Stimulated activated naive CD8-positive, alpha-beta T cell treated with anti-CD3 and anti-CD28 coated beads, Interleukin-15, amount 100 ng/mL, for 72 hours (primary cell): ENCODE data around the gene GBP5.
"Not testable (repeated sequence)": the region's sequence is repeated elsewhere in the genome, so short reads cannot be mapped to it uniquely, and the experiment has no call there.

Source experiments
- ATAC-seq: fragments of 150-1000 bp; cut with Tn5 transposase; 2 replicates; pipeline ENCODE4 v1.10.0; 2021; ENCODE audit warnings: mild to moderate bottlenecking, moderate library complexity
- DNase-seq, 2 donors: peaks; one replicate each; pipeline ENCODE4 v3.0.0; 2021 to 2022
- H3K27ac Mint-ChIP-seq, 2 donors: one replicate each; pipeline ENCODE4 v1.8.0; 2022; ENCODE audit warnings: mild to moderate bottlenecking in 2 of 2, mixed read lengths in 2 of 2, moderate library complexity in 2 of 2
- H3K27me3 Mint-ChIP-seq: one replicate; pipeline ENCODE4 v1.8.0; 2022; ENCODE audit warnings: mixed read lengths
- H3K4me1 Mint-ChIP-seq: one replicate; pipeline ENCODE4 v1.8.0; 2022; ENCODE audit warnings: mild to moderate bottlenecking, mixed read lengths
- H3K4me3 Mint-ChIP-seq, 2 donors: one replicate each; pipeline ENCODE4 v1.8.0; 2022; ENCODE audit warnings: mild to moderate bottlenecking in 2 of 2, mixed read lengths in 2 of 2, moderate library complexity in 1 of 2
- H3K9me3 Mint-ChIP-seq, 2 donors: one replicate each; pipeline ENCODE4 v1.8.0; 2022; ENCODE audit warnings: mixed read lengths in 2 of 2

Gene GBP5

DNA sequence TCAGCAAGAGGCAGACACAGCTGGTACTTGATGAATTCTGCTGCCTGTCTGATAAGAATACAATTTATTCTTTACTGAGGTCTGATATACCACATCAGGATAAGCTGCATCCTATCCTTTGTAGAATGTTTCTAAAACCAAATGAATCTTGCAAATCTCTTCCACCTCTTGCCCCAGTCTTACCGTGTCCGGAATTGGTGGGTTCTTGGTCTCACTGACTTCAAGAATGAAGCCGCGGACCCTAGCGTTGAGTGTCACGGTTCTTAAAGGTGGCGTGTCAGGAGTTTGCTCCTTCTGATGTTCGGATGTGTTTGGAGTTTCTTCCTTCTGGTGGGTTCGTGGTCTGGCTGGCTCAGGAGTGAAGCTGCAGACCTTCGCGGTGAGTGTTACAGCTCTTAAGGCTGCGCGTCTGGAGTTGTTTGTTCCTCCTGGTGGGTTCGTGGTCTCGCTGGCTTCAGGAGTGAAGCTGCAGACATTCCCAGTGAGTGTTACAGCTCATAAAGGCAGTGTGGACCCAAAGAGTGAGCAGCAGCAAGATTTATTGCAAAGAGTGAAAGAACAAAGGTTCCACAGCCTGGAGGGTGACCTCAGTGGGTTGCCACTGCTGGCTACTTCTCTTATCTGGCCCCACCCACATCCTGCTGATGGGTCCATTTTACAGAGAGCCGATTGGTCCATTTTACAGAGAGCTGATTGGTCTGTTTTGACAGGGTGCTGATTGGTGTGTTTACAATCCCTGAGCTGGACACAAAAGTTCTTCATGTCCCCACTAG is at the start of gene GBP5:
Gene GBP5, minus strand, starts transcription at position 592 of the 773 bp plus-strand sequence. CDS start 3,305 bp downstream, outside the sequence.
- ATAC-seq: peak; percentile 88
- peak within 1 kb of the TSS; percentile 99 to 100 for H3K4me3 Mint-ChIP-seq
- H3K27me3 Mint-ChIP-seq, H3K9me3 Mint-ChIP-seq: not testable (repeated sequence)
- peak; percentile 77 to 85 for DNase-seq
- peak within 1 kb of the TSS; percentile 98 to 100 for H3K27ac Mint-ChIP-seq
- peaks cover 64% of the 10 kb centered on the region for H3K4me1 Mint-ChIP-seq

- Mint-ChIP-seq H3K27me3 (no peaks in the 10 kb centered on the region), H3K4me3 (no peak overlapping the region), H3K27ac (peak overlapping the region in 1 of 2 donors; percentile 55), H3K4me1 (peaks cover 9% of the 10 kb centered on the region), H3K9me3 (peaks cover 51 to 75% of the 10 kb centered on the region in 2 donors)
- DNase-seq (no peak), ATAC-seq (no peak)
Measured at GRCh38 chr1:89322402-89322801, 49.7 kb upstream of the GBP5 start.

- no peak for DNase-seq
- Mint-ChIP-seq H3K4me3 (no peak overlapping the region), H3K27ac (peak overlapping the region in 1 of 2 donors; percentile 51), H3K9me3 (peaks cover 35 to 39% of the 10 kb centered on the region in 2 donors), H3K27me3 (no peaks in the 10 kb centered on the region), H3K4me1 (peaks cover 40% of the 10 kb centered on the region)
- no peak for ATAC-seq
Measured at GRCh38 chr1:89312572-89312971, 39.9 kb upstream of the GBP5 start.

- Mint-ChIP-seq H3K9me3 (peaks cover 26 to 32% of the 10 kb centered on the region in 2 donors), H3K27me3 (no peaks in the 10 kb centered on the region), H3K4me3 (peak overlapping the region; percentile 3 to 31), H3K4me1 (peaks cover 40% of the 10 kb centered on the region), H3K27ac (peak overlapping the region; percentile 63 to 96)
- ATAC-seq (no peak), DNase-seq (no peak)
Measured at GRCh38 chr1:89311757-89312156, 39.1 kb upstream of the GBP5 start.

- Mint-ChIP-seq H3K4me1 (peaks cover 44% of the 10 kb centered on the region), H3K4me3 (peak overlapping the region; percentile 31 to 77), H3K9me3 (peaks cover 26 to 32% of the 10 kb centered on the region in 2 donors), H3K27ac (peak overlapping the region; percentile 96 to 99), H3K27me3 (no peaks in the 10 kb centered on the region)
- DNase-seq: no peak
- peak; percentile 37 for ATAC-seq
Measured at GRCh38 chr1:89310976-89311375, 38.3 kb upstream of the GBP5 start.

DNA sequence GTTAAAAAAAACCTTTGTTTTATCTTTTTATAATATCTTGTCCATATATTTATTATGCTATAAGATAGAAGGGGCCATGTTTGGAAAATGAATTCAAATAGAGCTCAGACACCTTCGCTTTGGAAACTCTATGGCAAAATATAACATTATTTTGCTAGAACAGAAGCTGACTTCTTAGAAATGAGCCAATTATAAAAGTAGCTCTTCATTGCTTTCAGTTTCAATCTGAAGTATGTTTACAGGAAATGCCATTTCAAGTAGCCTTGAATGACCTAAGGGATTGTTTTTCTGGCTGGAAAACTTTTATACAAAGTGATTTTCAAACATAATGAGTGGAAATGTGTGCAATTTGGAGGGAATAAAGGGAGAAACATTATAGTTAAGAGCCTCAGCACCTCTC is 37.8 kb upstream of the GBP5 start:
- ATAC-seq: peak; percentile 81
- peaks cover 48% of the 10 kb centered on the region for H3K4me1 Mint-ChIP-seq
- peak overlapping the region; percentile 96 to 99 for H3K27ac Mint-ChIP-seq

GRCh38 chr1:89309828-89310227 is 37.2 kb upstream of the GBP5 start:
- H3K9me3 Mint-ChIP-seq: peaks cover 26 to 27% of the 10 kb centered on the region in 2 donors
- peak overlapping the region; percentile 31 to 77 for H3K4me3 Mint-ChIP-seq
- H3K27ac Mint-ChIP-seq: peak overlapping the region; percentile 96 to 99
- H3K27me3 Mint-ChIP-seq: no peaks in the 10 kb centered on the region
- DNase-seq (no peak), ATAC-seq (peak; percentile 54)
- peaks cover 55% of the 10 kb centered on the region for H3K4me1 Mint-ChIP-seq

More for the DNA sequence above, 37.8 kb upstream of the GBP5 start:
- Mint-ChIP-seq H3K9me3 (peaks cover 26 to 32% of the 10 kb centered on the region in 2 donors), H3K27me3 (no peaks in the 10 kb centered on the region), H3K4me3 (peak overlapping the region; percentile 31 to 77)
- no peak for DNase-seq

- Mint-ChIP-seq H3K27me3 (no peaks in the 10 kb centered on the region), H3K9me3 (peaks cover 14% of the 10 kb centered on the region in 2 donors), H3K27ac (peak overlapping the region in 1 of 2 donors; percentile 28), H3K4me3 (no peak overlapping the region), H3K4me1 (peaks cover 48% of the 10 kb centered on the region)
- DNase-seq: no peak
- ATAC-seq: no peak
Measured at GRCh38 chr1:89306273-89306672, 33.6 kb upstream of the GBP5 start.

- peaks cover 40% of the 10 kb centered on the region for H3K4me1 Mint-ChIP-seq
- no peak for ATAC-seq
- H3K9me3 Mint-ChIP-seq: peaks cover 9 to 14% of the 10 kb centered on the region in 2 donors
- no peak overlapping the region for H3K4me3 Mint-ChIP-seq
- H3K27ac Mint-ChIP-seq: no peak overlapping the region
- no peaks in the 10 kb centered on the region for H3K27me3 Mint-ChIP-seq
- DNase-seq: no peak
Measured at GRCh38 chr1:89305493-89305892, 32.8 kb upstream of the GBP5 start.

- Mint-ChIP-seq H3K4me3 (no peak overlapping the region), H3K27ac (no peak overlapping the region)
- ATAC-seq: no peak
Measured at GRCh38 chr1:89304572-89305230, 32.0 kb upstream of the GBP5 start.

DNA sequence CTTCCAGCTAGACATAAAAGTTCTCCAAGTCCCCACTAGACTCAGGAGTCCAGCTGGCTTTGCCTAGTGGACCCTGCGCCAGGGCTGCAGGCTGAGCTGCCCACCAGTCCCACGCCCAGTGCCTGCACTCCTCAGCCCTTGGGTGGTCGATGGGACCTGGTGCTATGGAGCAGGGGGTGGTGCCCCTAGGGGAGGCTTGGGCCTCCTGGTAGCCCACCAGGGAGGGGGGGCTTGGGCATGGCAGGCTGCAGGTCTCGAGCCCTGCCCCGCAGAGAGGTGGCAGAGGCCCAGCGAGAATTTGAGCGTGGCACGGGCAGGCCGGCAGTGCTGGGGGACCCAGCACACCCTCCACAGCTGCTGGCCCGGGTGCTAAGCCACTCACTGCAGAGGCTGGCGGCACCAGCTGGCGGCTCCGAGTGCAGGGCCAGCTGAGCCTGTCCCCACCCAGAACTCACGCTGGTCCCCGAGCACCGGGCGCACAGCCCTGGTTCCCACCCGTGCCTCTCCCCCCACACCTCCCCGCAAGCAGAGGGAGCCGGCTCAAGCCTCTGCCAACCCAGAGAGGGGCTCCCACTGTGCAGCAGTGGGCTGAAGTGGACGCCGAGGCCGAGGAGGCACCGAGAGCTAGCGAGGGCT is 30.2 kb upstream of the GBP5 start:
- H3K9me3 Mint-ChIP-seq: peaks cover under 1 to 8% of the 10 kb centered on the region in 2 donors
- ATAC-seq (no peak), DNase-seq (no peak)
- no peaks in the 10 kb centered on the region for H3K27me3 Mint-ChIP-seq
- peaks cover 46% of the 10 kb centered on the region for H3K4me1 Mint-ChIP-seq
- no peak overlapping the region for H3K27ac Mint-ChIP-seq
- no peak overlapping the region for H3K4me3 Mint-ChIP-seq

More at GRCh38 chr1:89304572-89305230, 32.0 kb upstream of the GBP5 start:
- H3K27me3 Mint-ChIP-seq: no peaks in the 10 kb centered on the region
- peaks cover 9 to 12% of the 10 kb centered on the region in 2 donors for H3K9me3 Mint-ChIP-seq
- no peak for DNase-seq
- H3K4me1 Mint-ChIP-seq: peaks cover 40% of the 10 kb centered on the region

DNA sequence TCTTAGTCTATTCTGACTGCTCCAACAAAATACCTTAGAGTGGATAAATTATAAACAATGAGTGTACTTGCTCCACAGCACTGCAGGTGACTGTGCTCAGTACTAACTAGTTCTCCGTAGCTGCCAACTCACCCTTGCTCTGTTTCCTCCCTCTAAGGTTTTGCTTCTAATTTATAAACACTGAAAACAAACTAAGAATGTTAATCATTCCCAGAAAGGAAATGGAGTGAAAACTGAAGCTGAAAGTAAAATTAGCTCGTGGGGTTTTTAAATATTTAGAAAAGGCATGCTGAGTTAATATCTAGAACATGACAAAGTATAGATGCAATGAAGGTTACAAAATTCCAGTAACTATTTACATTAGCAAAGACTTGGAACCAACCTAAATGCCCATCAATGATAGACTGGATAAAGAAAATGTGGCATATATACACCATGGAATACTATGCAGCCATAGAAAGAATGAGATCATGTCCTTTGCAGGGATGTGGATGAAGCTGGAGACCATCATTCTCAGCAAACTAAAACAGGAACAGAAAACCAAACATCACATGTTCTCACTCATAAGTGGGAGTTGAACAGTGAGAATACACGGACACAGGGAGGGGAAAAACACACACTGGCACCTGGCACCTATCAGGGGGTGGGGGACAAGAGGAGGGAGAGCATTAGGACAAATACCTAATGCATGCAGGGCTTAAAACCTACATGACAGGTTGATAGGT is 27.2 kb upstream of the GBP5 start:
- Mint-ChIP-seq H3K27ac (peak overlapping the region; percentile 6 to 91), H3K4me3 (peak overlapping the region in 1 of 2 donors; percentile 51), H3K4me1 (peaks cover 61% of the 10 kb centered on the region)
- not testable (repeated sequence) for H3K9me3 Mint-ChIP-seq, H3K27me3 Mint-ChIP-seq
- peak; percentile 96 for ATAC-seq
- DNase-seq: peak in 1 of 2 donors; percentile 49

- no peaks in the 10 kb centered on the region for H3K27me3 Mint-ChIP-seq
- H3K4me1 Mint-ChIP-seq: peaks cover 71% of the 10 kb centered on the region
- peak overlapping the region; percentile 38 to 51 for H3K4me3 Mint-ChIP-seq
- no peak overlapping the region for H3K27ac Mint-ChIP-seq
- H3K9me3 Mint-ChIP-seq: peaks cover 2 to 8% of the 10 kb centered on the region in 2 donors
- no peak for DNase-seq
- ATAC-seq: peak; percentile 70
Measured at GRCh38 chr1:89298461-89298860, 25.8 kb upstream of the GBP5 start.

DNA sequence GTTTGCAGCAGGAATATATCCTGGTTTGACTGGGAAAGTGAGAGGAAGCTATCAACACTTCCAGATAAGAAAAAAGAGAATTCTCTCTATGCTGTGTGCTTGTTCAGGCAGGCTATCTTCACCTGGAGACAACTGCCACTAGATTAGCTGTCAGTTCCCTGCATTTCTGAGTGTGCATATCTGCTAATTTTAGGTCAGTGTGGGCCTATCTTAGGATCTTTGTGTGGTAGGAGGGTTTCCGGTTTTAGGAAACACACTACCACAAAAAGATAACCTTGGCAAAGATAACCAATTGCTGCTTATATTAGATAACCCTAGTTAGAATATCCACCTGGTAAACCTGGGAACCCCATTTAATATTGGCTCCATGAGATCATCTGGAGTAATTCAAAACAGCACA is 22.5 kb upstream of the GBP5 start:
- no peak for ATAC-seq
- Mint-ChIP-seq H3K4me3 (no peak overlapping the region), H3K9me3 (peaks cover 20 to 27% of the 10 kb centered on the region in 2 donors), H3K4me1 (peaks cover 62% of the 10 kb centered on the region), H3K27me3 (no peaks in the 10 kb centered on the region), H3K27ac (no peak overlapping the region)
- no peak for DNase-seq

- no peak for DNase-seq
- Mint-ChIP-seq H3K4me3 (no peak overlapping the region), H3K4me1 (peaks cover 63% of the 10 kb centered on the region), H3K27ac (no peak overlapping the region), H3K9me3 (peaks cover 20 to 27% of the 10 kb centered on the region in 2 donors), H3K27me3 (no peaks in the 10 kb centered on the region)
- ATAC-seq: no peak
Measured at GRCh38 chr1:89291276-89291675, 18.6 kb upstream of the GBP5 start.
